ENCODE data around the gene FUT3.
A peak's percentile ranks its signal among the peaks of the same experiment; 100 is the strongest.
"Not testable (repeated sequence)": the region's sequence is repeated elsewhere in the genome, so short reads cannot be mapped to it uniquely, and the experiment has no call there.

The FUT3 gene

GRCh38 chr19:5851302-5851701 is at the start of gene FUT3:
FUT3 (minus strand) TSS chr19:5851449.
- DNase-seq = no peak

- DNase-seq = no peak
Observed at GRCh38 chr19:5900976-5901375, 49.7 kb upstream of the FUT3 start.

DNA sequence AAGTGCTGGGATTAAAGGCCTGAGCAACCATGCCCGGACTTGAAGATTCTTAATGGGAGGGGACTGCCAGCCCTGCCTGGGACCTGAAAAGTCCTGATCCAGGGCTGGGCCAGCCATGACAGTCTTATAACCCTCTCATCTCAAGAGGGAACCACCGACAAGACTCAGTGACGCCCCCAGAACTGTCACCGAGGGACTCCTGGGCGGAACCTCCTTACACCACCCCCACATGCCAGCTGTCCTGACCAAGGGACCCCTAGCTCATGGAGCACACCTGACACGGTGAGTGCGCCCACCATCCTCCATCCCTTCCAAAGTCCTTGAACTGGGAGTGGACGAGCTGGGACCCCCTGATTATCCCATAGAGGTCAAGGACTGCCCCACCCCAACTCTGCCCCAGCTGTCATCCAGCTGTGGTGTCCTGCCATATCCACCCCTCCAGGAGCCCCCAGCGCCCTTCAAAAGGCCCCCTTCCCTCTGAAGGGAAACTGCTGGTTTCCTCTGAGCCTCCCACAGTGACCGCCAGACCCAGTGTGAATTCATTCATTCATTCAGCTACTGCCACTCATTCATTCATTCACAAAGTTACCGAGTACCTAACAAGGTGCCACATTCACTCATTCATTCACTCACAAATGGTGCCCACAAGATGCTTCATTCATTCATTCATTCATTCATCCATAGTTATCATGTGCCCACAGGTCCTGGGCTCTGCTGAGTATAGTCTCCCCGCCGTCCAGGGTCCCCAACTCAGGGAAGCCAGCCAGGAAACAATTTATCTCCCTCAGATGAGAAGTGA is 48.7 kb upstream of the FUT3 start:
- no peak for DNase-seq

GRCh38 chr19:5897189-5897969 is 46.1 kb upstream of the FUT3 start:
- no peak for DNase-seq

DNA sequence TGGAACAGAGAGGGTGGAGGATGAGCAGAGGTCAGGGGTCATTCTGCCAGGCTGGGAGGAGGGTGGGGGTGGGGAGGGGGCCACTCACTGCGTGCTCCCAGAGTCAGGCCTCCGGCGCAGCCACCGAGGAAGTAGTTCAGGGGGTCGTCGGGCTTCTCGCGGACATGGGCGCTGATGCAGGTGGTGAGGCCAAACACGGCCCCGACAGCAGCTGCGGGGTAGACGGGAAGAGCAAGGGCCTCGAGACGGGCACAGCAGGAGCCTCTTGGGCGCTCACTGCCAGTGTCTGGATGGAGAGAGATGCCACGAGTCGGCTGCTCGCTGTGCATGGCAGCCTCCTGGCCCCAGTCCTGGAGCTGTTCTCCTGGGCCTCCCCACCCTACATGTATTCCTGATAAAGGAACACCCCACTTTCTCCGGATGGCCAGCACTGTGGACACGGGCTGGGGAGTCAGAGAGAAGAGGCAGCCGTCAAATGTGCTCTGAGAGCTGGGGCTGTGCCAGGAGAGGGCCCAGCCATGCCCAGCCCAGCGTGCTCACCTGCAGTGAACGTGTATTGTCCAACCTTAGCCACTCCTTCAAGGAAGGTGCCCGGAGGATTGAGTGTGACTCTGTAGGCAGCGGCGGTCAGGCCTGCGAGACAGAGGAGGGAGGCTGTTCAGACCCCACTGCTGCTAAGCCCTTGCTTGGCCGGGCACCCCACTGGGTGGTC is 45.3 kb upstream of the FUT3 start:
- DNase-seq = no peak

DNA sequence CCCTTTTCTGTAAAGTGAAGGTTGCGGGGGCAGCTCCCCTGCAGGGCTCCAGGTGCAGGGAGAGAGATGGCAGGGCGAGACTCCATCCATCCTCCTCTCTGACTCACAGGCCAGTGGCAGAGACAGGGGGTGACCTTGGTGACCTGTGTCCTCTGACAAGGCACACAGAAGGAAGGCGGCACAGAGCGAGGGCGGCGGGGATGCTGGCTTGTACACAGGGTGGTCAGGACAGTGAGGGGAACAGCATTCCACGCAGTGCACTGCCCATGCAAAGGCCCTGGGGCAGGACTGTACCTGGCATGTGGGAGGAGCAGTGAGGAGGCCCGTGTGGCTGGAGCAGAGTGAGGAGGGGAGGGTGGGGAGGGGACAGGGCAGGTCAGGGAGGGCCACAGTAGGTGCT is 44.6 kb upstream of the FUT3 start:
- no peak for DNase-seq

GRCh38 chr19:5895409-5895808 is 44.2 kb upstream of the FUT3 start:
- DNase-seq = no peak

DNA sequence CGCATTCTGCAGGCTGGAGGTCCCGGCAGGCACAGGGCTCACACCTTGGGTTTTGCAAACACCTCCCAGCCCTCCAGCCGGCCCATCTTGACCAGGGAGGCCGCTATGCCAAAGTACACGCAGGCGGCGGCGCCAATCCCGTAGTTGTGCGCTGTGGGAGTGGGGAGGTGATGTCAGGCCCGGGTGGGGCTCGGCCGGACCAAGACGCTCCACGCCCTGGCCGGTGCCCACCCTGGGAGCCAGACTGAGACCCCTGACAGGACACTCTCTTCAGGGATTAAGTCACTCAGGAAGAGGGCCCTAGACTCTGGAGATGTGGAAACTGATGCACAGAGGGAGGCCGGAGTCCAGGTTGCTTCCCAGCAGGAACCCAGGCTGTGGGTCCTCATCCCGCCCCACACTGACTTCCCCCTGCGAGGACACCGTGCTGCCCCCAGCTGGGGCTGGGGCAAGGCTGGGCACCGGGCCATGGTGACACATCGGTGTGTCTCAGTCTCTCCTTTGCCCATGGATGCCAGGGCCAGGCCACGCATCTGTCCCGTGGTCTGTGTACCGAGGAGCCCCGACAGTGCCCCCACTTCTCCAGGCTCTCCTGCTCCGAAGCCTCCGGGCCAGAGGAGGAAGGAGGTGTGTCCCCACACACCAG is 43.6 kb upstream of the FUT3 start:
- no peak for DNase-seq

DNA sequence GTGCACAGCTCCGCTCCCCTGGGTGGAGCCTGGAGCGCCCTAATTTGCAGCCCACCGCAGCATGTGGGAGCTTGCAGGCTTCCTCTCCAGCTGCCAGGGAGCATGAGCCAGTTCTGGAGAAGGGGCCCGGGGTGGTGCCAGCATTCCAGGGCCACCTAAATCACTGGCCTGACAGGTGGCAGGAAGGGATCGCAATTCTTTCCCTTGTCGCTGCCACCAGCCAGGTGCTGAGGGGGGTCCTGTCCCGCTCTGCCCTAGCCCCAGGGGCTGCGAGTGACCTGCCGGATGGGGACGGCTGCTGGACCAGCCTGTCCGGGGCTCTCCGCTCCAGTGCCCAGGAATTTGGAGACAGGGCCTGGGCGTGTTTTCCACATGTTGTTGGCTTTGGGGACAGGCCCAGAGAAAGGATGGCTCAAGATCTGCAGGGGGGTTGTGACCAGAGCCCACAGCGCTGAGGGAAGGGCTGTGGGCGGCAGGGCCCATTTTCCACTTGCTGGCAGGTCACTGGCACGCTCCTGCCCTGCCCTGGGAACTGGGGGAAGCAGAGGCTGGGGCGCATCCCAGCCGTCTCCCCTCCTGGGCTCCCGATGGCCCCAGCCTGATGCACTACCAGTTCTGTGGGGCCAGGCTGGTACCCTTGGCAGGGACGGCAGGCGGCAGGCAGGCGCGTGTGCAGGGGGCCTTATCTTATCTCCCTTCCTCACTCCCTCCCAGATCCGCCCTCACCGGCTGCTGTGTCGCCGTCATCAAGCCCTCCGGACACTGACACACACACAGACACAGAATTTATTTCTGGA is 42.9 kb upstream of the FUT3 start:
- DNase-seq = no peak

GRCh38 chr19:5893296-5893903 is 42.2 kb upstream of the FUT3 start:
- no peak for DNase-seq

DNA sequence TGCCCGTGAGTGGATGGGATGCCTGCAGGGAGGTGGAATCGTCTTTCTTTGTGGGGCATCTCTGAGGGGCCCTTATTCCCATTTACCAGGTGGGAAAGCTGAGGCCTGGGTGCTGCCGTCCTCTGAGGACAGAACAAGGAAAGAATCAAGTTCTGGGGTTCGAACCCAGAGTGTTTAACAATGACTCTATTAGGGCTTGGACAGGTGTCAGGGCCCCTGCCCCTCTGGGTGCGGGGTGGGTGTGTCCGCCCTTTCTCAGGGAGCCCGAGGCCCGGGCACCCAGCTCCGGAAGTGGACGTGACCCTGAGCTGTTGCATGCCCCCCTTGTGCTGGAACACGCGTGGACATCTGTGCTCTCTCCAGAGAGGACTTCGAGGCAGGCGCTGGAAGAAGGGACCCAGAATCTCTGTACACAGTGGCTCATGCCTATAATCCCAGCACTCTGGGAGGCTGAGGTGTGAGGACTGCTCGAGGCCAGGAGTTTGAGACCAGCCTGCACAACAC is 41.6 kb upstream of the FUT3 start:
- no peak for DNase-seq

- peak; percentile 27 for DNase-seq
Observed at GRCh38 chr19:5891938-5892771, 40.9 kb upstream of the FUT3 start.

DNA sequence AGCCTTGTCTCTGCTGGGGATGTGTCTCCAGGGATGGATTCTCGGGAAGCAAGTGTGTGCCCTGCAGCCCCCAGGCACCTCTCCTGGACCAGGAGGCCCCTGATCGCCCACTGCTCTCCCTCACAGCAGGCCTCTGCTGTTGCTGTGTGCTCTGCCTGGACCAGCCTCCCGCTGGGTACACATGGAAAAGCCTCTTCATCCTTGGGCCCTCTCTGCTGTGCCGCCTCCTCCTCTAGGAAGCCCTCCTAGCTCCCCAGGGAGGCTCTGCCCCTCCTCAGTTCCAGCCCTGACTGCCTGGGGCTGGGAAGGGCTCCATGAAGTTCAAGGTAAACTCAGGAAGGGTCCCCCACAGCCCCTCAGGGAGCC is 40.3 kb upstream of the FUT3 start:
- DNase-seq = no peak

DNA sequence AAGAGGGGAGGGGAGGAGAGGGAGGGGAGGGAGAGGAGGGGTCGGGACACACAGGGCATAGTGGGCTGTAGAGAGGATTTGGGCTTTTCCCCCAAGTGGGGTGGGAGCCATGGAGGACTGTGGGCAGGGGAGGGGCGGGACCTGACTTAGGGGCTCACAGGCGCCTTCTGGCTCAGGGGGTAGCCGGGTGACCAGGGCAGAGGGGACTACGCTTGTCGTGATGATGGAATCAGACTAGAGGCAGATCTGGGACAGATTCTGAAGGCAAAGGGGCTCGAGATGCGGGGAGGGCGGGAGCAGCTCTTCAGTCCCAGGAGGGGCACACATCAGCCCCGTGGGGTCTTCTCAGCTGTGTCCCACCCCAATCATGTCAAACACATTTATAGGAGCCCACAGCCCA is 38.9 kb upstream of the FUT3 start:
- no peak for DNase-seq

- DNase-seq = no peak
Observed at GRCh38 chr19:5889288-5889971, 38.2 kb upstream of the FUT3 start.

DNA sequence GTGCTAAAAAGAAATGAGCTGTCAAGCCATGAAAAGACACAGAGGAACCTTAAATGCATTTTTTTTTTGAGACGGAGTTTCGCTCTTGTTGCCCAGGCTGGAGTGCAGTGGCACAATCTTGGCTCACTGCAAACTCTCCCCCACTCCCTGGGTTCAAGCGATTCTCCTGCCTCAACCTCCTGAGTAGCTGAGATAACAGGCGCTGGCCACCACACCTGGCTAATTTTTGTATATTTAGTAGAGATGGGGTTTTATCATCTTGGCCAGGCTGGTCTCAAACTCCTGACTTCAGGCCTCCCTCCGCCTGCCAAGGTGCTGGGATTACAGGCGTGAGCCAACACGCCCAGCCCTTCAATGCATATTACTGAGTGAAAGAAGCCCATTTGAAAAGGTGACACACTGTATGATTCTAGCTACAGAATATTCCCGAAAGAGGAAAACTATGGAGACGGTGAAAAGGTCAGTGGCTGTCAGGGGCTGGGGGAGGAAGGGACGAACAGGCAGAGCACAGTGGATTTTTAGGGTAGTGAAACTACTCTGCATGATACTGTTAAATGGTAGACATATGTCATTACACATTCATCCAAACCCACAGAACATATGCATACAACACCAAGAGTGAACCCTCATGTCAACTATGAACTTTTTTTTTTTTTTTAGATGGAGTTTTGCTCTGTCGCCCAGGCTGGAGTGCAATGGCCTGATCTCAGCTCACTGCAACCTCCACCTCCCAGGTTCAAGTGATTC is 33.0 kb upstream of the FUT3 start:
- not testable (repeated sequence) for DNase-seq

GRCh38 chr19:5883157-5883873 is 32.1 kb upstream of the FUT3 start:
- DNase-seq = not testable (repeated sequence)

GRCh38 chr19:5882421-5882968 is 31.2 kb upstream of the FUT3 start:
- DNase-seq = no peak

All from activated CD4-positive, alpha-beta T cell treated with anti-CD3 and anti-CD28 coated beads, Interleukin-2, Interleukin-6, amounts not matched to agents 100 ng/mL and 50 ng/mL, durations not matched to agents 16 hours and 8 hours (primary cell).